HepG2 (cell line): ENCODE data around the gene SCUBE1. TPM values are rescaled to one million over a fixed set of nuclear protein-coding genes. Genes with fewer than 3 reads are reported as not detected.

Experiments used
- AKNA ChIP-seq: sonication (generic); formaldehyde crosslinking; IDR thresholded peaks from 2 replicates; pipeline ENCODE4 v1.4.0; 2020; ENCODE audit warnings: missing genetic modification reagents, borderline replicate concordance
- CENPT ChIP-seq: sonication (generic); formaldehyde crosslinking; IDR thresholded peaks from 2 replicates; pipeline ENCODE4 v1.8.0; 2022; ENCODE audit warnings: low read depth, mild to moderate bottlenecking, moderate library complexity, missing genetic modification reagents
- CHD4 ChIP-seq: fragments of 200-600 bp; sonication (generic); IDR thresholded peaks from 2 replicates; pipeline ENCODE4 v1.7.0; 2017; ENCODE audit warnings: mild to moderate bottlenecking, low read length, borderline replicate concordance
- EP300 ChIP-seq, 3 experiments: sonication (generic) in 1 of 3; formaldehyde crosslinking in 1 of 3; IDR thresholded peaks; 2 replicates each; pipeline versions ENCODE4 v1.5.1 to v1.6.1; 2011 to 2020; ENCODE audit warnings: low read depth in 2 of 3, low read length in 2 of 3, borderline replicate concordance in 1 of 3, improper control_type of control experiment in 1 of 3, mild to moderate bottlenecking in 1 of 3, missing genetic modification reagents in 1 of 3, moderate library complexity in 1 of 3
- FOXO4 ChIP-seq: sonication (generic); formaldehyde crosslinking; conservative IDR thresholded peaks from 2 replicates; pipeline ENCODE4 v1.8.1; 2023; ENCODE audit warnings: missing genetic modification reagents
- HOXA3 ChIP-seq: sonication (generic); formaldehyde crosslinking; IDR thresholded peaks from 2 replicates; pipeline ENCODE4 v1.5.0; 2020; ENCODE audit warnings: missing genetic modification reagents
- HOXD1 ChIP-seq: sonication (generic); formaldehyde crosslinking; IDR thresholded peaks from 2 replicates; pipeline ENCODE4 v1.5.0; 2020; ENCODE audit warnings: missing genetic modification reagents
- MAFG ChIP-seq: sonication (generic); formaldehyde crosslinking; IDR thresholded peaks from 2 replicates; pipeline ENCODE4 v1.5.1; 2020; ENCODE audit warnings: mild to moderate bottlenecking, missing genetic modification reagents
- NFKBIZ ChIP-seq: IDR thresholded peaks from 2 replicates; pipeline ENCODE4 v1.6.1; 2018; ENCODE audit warnings: missing genetic modification reagents, missing compliant biosample characterization
- PHF8 ChIP-seq: sonication (generic); formaldehyde crosslinking; IDR thresholded peaks from 2 replicates; pipeline ENCODE4 v1.5.0; 2020; ENCODE audit warnings: missing genetic modification reagents
- POLR2AphosphoS2 ChIP-seq: IDR thresholded peaks from 2 replicates; pipeline ENCODE4 v1.6.1; 2011; ENCODE audit warnings: low read depth, low read length, improper control_type of control experiment
- RARG ChIP-seq: sonication (generic); formaldehyde crosslinking; IDR thresholded peaks from 2 replicates; pipeline ENCODE4 v1.4.0; 2020; ENCODE audit warnings: low read depth, mild to moderate bottlenecking, missing genetic modification reagents
- TCF7 ChIP-seq: sonication (generic); IDR thresholded peaks from 2 replicates; pipeline ENCODE4 v1.6.1; 2016; ENCODE audit warnings: antibody characterized with exemption, low read depth
- ZBTB33 ChIP-seq: sonication (generic); formaldehyde crosslinking; IDR thresholded peaks from 2 replicates; pipeline ENCODE4 v1.4.0; 2020; ENCODE audit warnings: missing genetic modification reagents
- ZEB1 ChIP-seq: IDR thresholded peaks from 2 replicates; pipeline ENCODE4 v1.6.1; 2012; ENCODE audit warnings: mild to moderate bottlenecking, low read depth, inconsistent platforms; ENCODE audit not compliant: insufficient replicate concordance
- ZNF253 ChIP-seq: sonication (generic); formaldehyde crosslinking; IDR thresholded peaks from 2 replicates; pipeline ENCODE4 v1.8.0; 2022; ENCODE audit warnings: mild to moderate bottlenecking, missing genetic modification reagents, borderline replicate concordance
- ZNF3 ChIP-seq: IDR thresholded peaks from 2 replicates; pipeline ENCODE4 v1.7.0; 2017; ENCODE audit warnings: inconsistent platforms
- ZNF576 ChIP-seq: sonication (generic); formaldehyde crosslinking; IDR thresholded peaks from 2 replicates; pipeline ENCODE4 v1.4.0; 2020; ENCODE audit warnings: mild to moderate bottlenecking, missing genetic modification reagents
- ZNF773 ChIP-seq: sonication (generic); formaldehyde crosslinking; IDR thresholded peaks from 2 replicates; pipeline ENCODE4 v1.4.0; 2020; ENCODE audit warnings: missing genetic modification reagents, borderline replicate concordance
- ZNF879 ChIP-seq: sonication (generic); formaldehyde crosslinking; IDR thresholded peaks from 2 replicates; pipeline ENCODE4 v1.8.1; 2023; ENCODE audit warnings: missing genetic modification reagents
- ZSCAN29 ChIP-seq: sonication (generic); formaldehyde crosslinking; conservative IDR thresholded peaks from 2 replicates; pipeline ENCODE4 v1.4.0; 2020; ENCODE audit warnings: mild to moderate bottlenecking, missing genetic modification reagents
- polyA plus RNA-seq, 8 experiments: library from polyadenylated mRNA; depleted of rRNA in 3 of 8; stranded (reverse) in 7 of 8; unstranded in 1 of 8; fragments of >200 nt; fragmentation: Illumina TruSeq in 4 of 8; extraction: Trizol in 4 of 8; gene quantifications; 2 replicates each; pipeline versions ENCODE4 v1.2.1 to v1.2.3, GENCODE V29; 2011 to 2016; ENCODE audit warnings: low read depth in 4 of 8, missing spikeins in 1 of 8, mixed read lengths in 1 of 8; ENCODE audit not compliant: insufficient read depth in 1 of 8
- total RNA-seq, 5 experiments: library from RNA; depleted of rRNA; stranded (reverse); fragments of >200 nt; fragmentation: Illumina TruSeq; extraction: Trizol; gene quantifications; 2 replicates each; pipeline ENCODE4 v1.2.3, GENCODE V29; 2016; ENCODE audit warnings: low read depth in 1 of 5

The SCUBE1 gene
- total and polyA plus RNA-seq, 2 of the 13 experiments (the other 11 are each of a cell fraction or from before 2014, with no cell fraction given), result under 0.01 to 0.05 TPM

GRCh38 chr22:43377896-43378704 lies 34.9 kb upstream of the SCUBE1 start (continued):
- peak in 1 of 2 experiments; percentile 84; a peak in 2 of 4 replicates for TF ChIP-seq EP300 (IDR thresholded peaks at IDR 0.05; ENCODE audit: low read depth in 2 of 2, low read length in 2 of 2)
- TF ChIP-seq EP300 (CRISPR knock-in tag; IDR thresholded peaks at IDR 0.05; ENCODE audit: borderline replicate concordance), result peak; percentile 57; the same call in 1 of the 2 replicates
- TF ChIP-seq FOXO4 (CRISPR knock-in tag), result no peak
- TF ChIP-seq POLR2AphosphoS2, result no peak
- no peak for TF ChIP-seq ZNF576 (CRISPR knock-in tag)
- TF ChIP-seq ZNF3 (CRISPR knock-in tag), result no peak
- 0 out of 2 replicates have a peak, but pooled peaks have one; percentile 44 for TF ChIP-seq NFKBIZ (CRISPR knock-in tag)
- no peak for TF ChIP-seq ZNF879 (CRISPR knock-in tag)
- peak; percentile 43; the same call in 1 of the 2 replicates for TF ChIP-seq HOXA3 (CRISPR knock-in tag)
- TF ChIP-seq ZEB1, result no peak
- TF ChIP-seq AKNA (CRISPR knock-in tag), result no peak
- no peak for TF ChIP-seq PHF8
- no peak for TF ChIP-seq RARG
- no peak for TF ChIP-seq ZNF773
- peak; percentile 88 for TF ChIP-seq TCF7
- no peak for TF ChIP-seq ZSCAN29 (CRISPR knock-in tag)
- no peak for TF ChIP-seq ZNF253 (CRISPR knock-in tag)
- no peak for TF ChIP-seq CHD4
- no peak for TF ChIP-seq CENPT (CRISPR knock-in tag)
- TF ChIP-seq HOXD1, result no peak
- no peak for TF ChIP-seq ZBTB33 (CRISPR knock-in tag)
- no peak for TF ChIP-seq MAFG
